Coronary artery (tissue), 2 donors: ENCODE measurements around the gene RANBP9.
A peak's percentile ranks its signal among the peaks of the same experiment; 100 is the strongest.

Experiments
- DNase-seq: peaks from one replicate; pipeline ENCODE4 v3.0.0-alpha.2; 2017; ENCODE audit warnings: low spot score
- H3K27ac ChIP-seq, 2 donors: fragments of 200-600 bp; sonication (generic); one replicate each; pipeline ENCODE4 v1.5.1; 2016 to 2019
- H3K4me3 ChIP-seq: fragments of 200-600 bp; sonication (generic); 2 replicates; pipeline ENCODE4 v1.5.1; 2016; ENCODE audit warnings: mild to moderate bottlenecking, moderate library complexity
- TF ChIP-seq, protein P1 (sequence below): fragments of 200-600 bp; sonication (generic); IDR thresholded peaks from one replicate; pipeline ENCODE4 v1.5.1; 2019; ENCODE audit warnings: antibody characterized with exemption

The RANBP9 gene

GRCh38 chr6:13624871-13625288, 86.8 kb downstream of the RANBP9 start:
- no peak overlapping the region for H3K4me3 ChIP-seq
- TF ChIP-seq, protein P1, sequence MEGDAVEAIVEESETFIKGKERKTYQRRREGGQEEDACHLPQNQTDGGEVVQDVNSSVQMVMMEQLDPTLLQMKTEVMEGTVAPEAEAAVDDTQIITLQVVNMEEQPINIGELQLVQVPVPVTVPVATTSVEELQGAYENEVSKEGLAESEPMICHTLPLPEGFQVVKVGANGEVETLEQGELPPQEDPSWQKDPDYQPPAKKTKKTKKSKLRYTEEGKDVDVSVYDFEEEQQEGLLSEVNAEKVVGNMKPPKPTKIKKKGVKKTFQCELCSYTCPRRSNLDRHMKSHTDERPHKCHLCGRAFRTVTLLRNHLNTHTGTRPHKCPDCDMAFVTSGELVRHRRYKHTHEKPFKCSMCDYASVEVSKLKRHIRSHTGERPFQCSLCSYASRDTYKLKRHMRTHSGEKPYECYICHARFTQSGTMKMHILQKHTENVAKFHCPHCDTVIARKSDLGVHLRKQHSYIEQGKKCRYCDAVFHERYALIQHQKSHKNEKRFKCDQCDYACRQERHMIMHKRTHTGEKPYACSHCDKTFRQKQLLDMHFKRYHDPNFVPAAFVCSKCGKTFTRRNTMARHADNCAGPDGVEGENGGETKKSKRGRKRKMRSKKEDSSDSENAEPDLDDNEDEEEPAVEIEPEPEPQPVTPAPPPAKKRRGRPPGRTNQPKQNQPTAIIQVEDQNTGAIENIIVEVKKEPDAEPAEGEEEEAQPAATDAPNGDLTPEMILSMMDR = no peak
- H3K27ac ChIP-seq = no peak overlapping the region
- no peak for DNase-seq

DNA sequence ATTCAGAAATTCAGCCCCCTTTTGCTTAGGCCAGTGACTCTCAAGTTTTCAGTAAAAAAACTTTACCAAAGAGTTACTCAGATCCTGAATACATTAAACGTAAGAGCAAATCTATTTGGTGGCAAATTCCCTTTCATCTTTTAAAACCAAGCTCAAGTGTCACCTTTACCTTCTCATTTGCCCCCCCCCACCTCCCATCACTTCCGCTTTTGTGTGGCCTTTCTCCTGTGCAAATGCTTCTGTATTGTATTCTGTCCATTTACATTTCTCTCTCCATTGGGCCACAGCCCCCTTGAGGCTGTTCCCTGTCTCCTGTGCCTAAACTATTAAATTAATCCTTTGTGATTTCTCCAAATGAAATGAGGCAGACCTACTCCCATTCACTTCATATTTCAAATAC, 94.6 kb downstream of the RANBP9 start:
- Histone ChIP-seq H3K4me3 (no peak overlapping the region), H3K27ac (no peak overlapping the region)
- TF ChIP-seq, protein P1 = no peak
- DNase-seq = no peak

DNA sequence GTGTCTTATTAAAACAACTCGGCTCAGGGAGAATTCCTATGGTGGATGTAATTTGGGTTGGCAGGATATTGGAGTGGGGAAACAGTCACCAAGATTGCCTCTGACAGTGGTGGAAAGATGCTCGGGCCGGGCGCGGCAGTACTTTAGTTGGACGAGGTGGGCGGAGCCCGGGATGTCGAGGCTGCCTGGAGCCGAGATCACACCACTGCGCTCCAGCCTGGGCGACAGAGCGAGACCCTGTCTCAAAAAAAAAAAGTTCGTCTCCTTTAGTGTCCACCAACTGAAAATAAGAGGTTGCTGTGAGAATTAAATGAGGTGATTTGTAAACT, 95.9 kb downstream of the RANBP9 start:
- TF ChIP-seq, protein P1 = no peak
- peak overlapping the region; percentile 86 for H3K4me3 ChIP-seq
- peak overlapping the region; percentile 84 to 92 for H3K27ac ChIP-seq
- DNase-seq = no peak

- H3K27ac ChIP-seq = peak within 1 kb of the TSS; percentile 84 to 92
- peak; percentile 99 for DNase-seq
- TF ChIP-seq, protein P1 = peak; percentile 68
- H3K4me3 ChIP-seq = peak within 1 kb of the TSS; percentile 86
Measured at GRCh38 chr6:13614926-13615791, 96.5 kb downstream of the RANBP9 start, which contains the start of gene NOL7. Gene NOL7, plus strand, starts transcription at chr6:13615335. Its CDS starts 24 bp downstream, at chr6:13615359.

GRCh38 chr6:13614126-13614925, 97.3 kb downstream of the RANBP9 start:
- TF ChIP-seq, protein P1 = no peak
- Histone ChIP-seq H3K27ac (peak overlapping the region; percentile 84 to 92), H3K4me3 (peak overlapping the region; percentile 86)
- peak; percentile 82 for DNase-seq

DNA sequence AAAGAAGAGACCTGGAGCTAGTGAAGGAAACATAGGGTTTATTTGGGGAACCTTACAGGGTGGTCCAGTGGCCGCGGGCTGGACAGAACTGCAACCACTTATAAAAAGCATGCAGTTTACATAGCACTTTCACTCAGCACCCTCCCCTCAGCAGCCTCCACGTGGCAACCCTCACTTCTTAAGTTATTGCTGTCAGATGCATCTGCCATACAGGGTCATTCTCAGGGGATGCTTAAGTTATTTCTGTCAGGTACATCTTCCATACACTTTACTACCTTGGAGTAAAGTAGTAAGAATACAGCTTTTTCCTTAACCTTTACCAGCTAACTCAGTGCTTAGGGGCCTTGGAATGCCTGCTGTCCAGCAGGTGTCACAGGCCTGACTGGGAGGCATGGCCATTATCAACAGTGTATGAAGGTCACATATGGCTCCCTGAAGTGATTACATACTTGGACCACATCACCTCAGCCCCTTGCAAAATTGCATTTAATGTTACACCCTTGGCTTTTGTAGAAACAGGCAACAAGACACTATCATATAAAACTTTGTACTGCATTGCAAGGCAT, 98.5 kb downstream of the RANBP9 start:
- Histone ChIP-seq H3K27ac (no peak overlapping the region), H3K4me3 (no peak overlapping the region)
- TF ChIP-seq, protein P1 = no peak
- no peak for DNase-seq
